ENCODE data around the gene APAF1.
A peak's percentile ranks its signal among the peaks of the same experiment; 100 is the strongest.
"Not testable (repeated sequence)": the region's sequence is repeated elsewhere in the genome, so short reads cannot be mapped to it uniquely, and the experiment has no call there.

The APAF1 gene

DNA sequence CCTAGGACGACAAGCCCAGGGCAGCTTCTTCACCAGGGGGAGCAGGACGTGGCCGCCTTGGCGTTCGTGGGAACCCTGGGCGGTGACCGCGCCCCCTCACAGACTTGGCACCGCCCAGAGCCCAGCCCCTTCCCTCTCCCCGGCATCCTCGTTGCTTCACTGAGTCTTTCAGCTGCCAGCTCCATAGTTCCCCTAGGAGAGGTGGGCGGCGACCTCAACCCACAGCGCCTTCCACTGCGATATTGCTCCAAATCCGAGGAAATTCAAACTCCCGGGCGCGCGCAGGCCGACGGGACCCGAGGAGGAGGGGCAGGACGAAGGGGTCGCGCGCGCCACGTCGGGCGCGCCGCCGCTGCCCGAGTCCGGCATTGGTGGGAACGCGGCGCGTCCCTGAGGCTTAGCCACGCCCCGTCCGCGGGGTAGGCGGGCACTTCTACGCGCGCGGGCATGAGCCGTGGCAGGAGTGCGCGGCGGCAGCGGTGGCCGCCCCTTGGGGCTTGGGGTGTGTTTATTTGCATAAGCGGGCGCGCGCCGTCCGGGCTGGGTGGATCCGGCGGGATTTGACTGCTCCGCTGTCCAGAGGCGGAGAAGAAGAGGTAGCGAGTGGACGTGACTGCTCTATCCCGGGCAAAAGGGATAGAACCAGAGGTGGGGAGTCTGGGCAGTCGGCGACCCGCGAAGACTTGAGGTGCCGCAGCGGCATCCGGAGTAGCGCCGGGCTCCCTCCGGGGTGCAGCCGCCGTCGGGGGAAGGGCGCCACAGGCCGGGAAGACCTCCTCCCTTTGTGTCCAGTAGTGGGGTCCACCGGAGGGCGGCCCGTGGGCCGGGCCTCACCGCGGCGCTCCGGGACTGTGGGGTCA is at the start of gene APAF1, which contains the start of gene IKBIP:
TSS of gene APAF1 (plus strand) at position 579 of the 860 bp plus-strand sequence. CDS start 3,070 bp downstream, outside the sequence.
TSS of gene IKBIP (minus strand) at position 77 of the 860 bp plus-strand sequence. CDS start 87 bp downstream, outside the sequence.
- TF ChIP-seq CTCF (IDR thresholded peaks at IDR 0.05; ENCODE audit: low read depth, low read length): peak; percentile 16
- peak; percentile 98 for DNase-seq (ENCODE audit: low read depth, low spot score)
- in situ Hi-C loops (cut with HindIII; ENCODE audit: low sequenced_read_pairs): no loop called here
- peak within 1 kb of the TSS; percentile 90 for H3K4me3 ChIP-seq (ENCODE audit: low read depth, low read length)

GRCh38 chr12:98597313-98597712 is 47.8 kb upstream of the APAF1 start:
- H3K4me3 ChIP-seq (ENCODE audit: low read depth, low read length); in situ Hi-C loops (cut with HindIII; ENCODE audit: low sequenced_read_pairs); DNase-seq (ENCODE audit: low read depth, low spot score): not testable (repeated sequence)

DNA sequence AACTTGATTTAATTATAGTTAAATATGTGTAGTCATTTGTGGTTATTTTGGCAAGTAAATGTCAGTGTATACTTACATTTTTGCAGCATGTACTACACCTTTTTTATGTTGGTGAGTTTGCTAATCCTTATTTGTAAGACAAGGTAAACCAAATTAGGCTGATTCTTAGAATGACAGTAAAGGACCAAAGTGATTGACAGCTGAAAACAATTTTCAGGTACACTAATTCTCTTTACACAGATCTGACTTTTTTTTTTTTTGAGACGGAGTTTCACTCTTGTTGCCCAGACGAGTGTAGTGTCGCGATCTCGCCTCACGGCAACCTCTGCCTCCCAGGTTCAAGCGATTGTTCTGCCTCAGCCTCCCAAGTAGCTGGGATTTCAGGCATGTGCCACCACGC is 43.2 kb upstream of the APAF1 start:
- no peak for TF ChIP-seq CTCF (IDR thresholded peaks at IDR 0.05; ENCODE audit: low read depth, low read length)
- DNase-seq (ENCODE audit: low read depth, low spot score): no peak
- in situ Hi-C loops (cut with HindIII; ENCODE audit: low sequenced_read_pairs): no loop called here
- H3K4me3 ChIP-seq (ENCODE audit: low read depth, low read length): no peak overlapping the region

- DNase-seq (ENCODE audit: low read depth, low spot score): no peak
- in situ Hi-C loops (cut with HindIII; ENCODE audit: low sequenced_read_pairs): no loop called here
- no peak for TF ChIP-seq CTCF (IDR thresholded peaks at IDR 0.05; ENCODE audit: low read depth, low read length)
- no peak overlapping the region for H3K4me3 ChIP-seq (ENCODE audit: low read depth, low read length)
These were observed 38.6 kb upstream of the APAF1 start for GRCh38 chr12:98606359-98606988.

GRCh38 chr12:98610596-98610995 is 34.5 kb upstream of the APAF1 start:
- H3K4me3 ChIP-seq (ENCODE audit: low read depth, low read length): no peak overlapping the region
- DNase-seq (ENCODE audit: low read depth, low spot score): no peak
- TF ChIP-seq CTCF (IDR thresholded peaks at IDR 0.05; ENCODE audit: low read depth, low read length): no peak
- in situ Hi-C loops (cut with HindIII; ENCODE audit: low sequenced_read_pairs): no loop called here

DNA sequence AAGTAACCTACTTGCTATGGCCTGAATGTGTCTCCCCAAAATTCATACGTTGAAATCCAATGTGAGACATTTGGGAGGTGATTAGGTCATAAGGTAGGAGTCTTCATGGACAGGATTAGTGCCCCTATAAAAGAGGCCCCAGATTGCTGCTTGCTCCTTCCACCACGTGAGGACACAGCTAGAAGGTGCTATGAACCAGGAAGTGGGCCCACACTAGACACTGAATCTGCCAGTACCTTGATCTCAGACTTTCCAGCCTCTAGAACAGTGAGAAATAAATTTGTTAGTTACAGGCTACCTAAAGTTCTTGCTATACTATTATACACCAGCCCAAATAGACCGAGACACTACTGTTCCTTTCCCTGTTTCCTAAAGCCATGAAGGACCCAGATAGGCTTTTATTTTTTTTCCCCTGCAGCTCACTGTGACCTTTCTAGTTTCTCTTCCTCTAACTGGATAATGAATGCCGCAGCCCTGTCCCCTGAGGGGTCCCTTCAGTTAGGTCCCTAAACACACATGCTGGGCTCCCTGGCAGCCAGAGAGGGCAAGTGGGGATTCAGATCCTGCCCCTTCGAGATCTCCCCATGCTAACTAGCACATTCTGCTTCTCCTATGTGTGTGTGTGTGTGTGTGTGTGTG is 32.3 kb upstream of the APAF1 start:
- no peak overlapping the region for H3K4me3 ChIP-seq (ENCODE audit: low read depth, low read length)
- DNase-seq (ENCODE audit: low read depth, low spot score): no peak
- TF ChIP-seq CTCF (IDR thresholded peaks at IDR 0.05; ENCODE audit: low read depth, low read length): no peak
- in situ Hi-C loops (cut with HindIII; ENCODE audit: low sequenced_read_pairs): no loop called here

Data from astrocyte of the spinal cord (primary cell).